ENCODE data around the gene SPON2. TPM values are rescaled to one million over a fixed set of nuclear protein-coding genes. Genes with fewer than 3 reads are reported as not detected.
A peak's percentile ranks its signal among the peaks of the same experiment; 100 is the strongest.

Gene SPON2
- total and polyA plus RNA-seq, 7 donors, result 4.1 to 18.5 (median 6.8) TPM

GRCh38 chr4:1196421-1197183 lies 24.2 kb upstream of the SPON2 start:
- TF ChIP-seq CTCF (IDR thresholded peaks at IDR 0.05), result no peak
- DNase-seq (peak in 1 of 2 donors; percentile 11), ATAC-seq (no peak)
- H3K27me3 ChIP-seq (ENCODE audit: insufficient read depth in 3 of 3, low read length in 2 of 3), result no peaks in the 10 kb centered on the region
- no peaks in the 10 kb centered on the region for H3K36me3 ChIP-seq (ENCODE audit: insufficient read depth in 1 of 2, low read depth in 1 of 2)
- H3K4me3 ChIP-seq, result no peak overlapping the region
- H3K4me1 ChIP-seq, result peaks cover 34% of the 10 kb centered on the region
- intact Hi-C loops (cut with DNase I), result no loop called here
- WGBS, 3 donors, result 79 to 83% (median 81%) methylated on average over 13 of the region's 13 CpGs
- no peak overlapping the region for H3K27ac ChIP-seq
- no peaks in the 10 kb centered on the region for H3K9me3 ChIP-seq

- intact Hi-C loops (cut with DNase I), result no loop called here
- Histone ChIP-seq H3K27me3 (ENCODE audit: insufficient read depth in 3 of 3, low read length in 2 of 3) (no peaks in the 10 kb centered on the region), H3K27ac (no peak overlapping the region), H3K9me3 (no peaks in the 10 kb centered on the region), H3K4me1 (peaks cover 36% of the 10 kb centered on the region), H3K4me3 (no peak overlapping the region), H3K36me3 (ENCODE audit: insufficient read depth in 1 of 2, low read depth in 1 of 2) (no peaks in the 10 kb centered on the region)
- no peak for TF ChIP-seq CTCF (IDR thresholded peaks at IDR 0.05)
- WGBS, 3 donors, result 90 to 92% (median 91%) methylated on average over 16 of the region's 16 CpGs
- DNase-seq (peak in 1 of 2 donors; percentile 11), ATAC-seq (no peak)
Observed at GRCh38 chr4:1195891-1196401, 23.6 kb upstream of the SPON2 start.

- TF ChIP-seq CTCF (IDR thresholded peaks at IDR 0.05), result no peak
- H3K9me3 ChIP-seq, result no peaks in the 10 kb centered on the region
- H3K4me1 ChIP-seq, result peaks cover 28% of the 10 kb centered on the region
- peak overlapping the region; percentile 64 for H3K4me3 ChIP-seq
- ATAC-seq, result no peak
- H3K27ac ChIP-seq, result peak overlapping the region; percentile 77
- WGBS, 3 donors, result 63 to 87% (median 67%) methylated on average over 16 to 29 of the region's 29 CpGs
- no peaks in the 10 kb centered on the region for H3K36me3 ChIP-seq (ENCODE audit: insufficient read depth in 1 of 2, low read depth in 1 of 2)
- DNase-seq, result peak in 1 of 2 donors; percentile 22
- intact Hi-C loops (cut with DNase I), result no loop called here
- no peaks in the 10 kb centered on the region for H3K27me3 ChIP-seq (ENCODE audit: insufficient read depth in 3 of 3, low read length in 2 of 3)
Observed at GRCh38 chr4:1195109-1195671, 22.8 kb upstream of the SPON2 start.

- Histone ChIP-seq H3K9me3 (no peaks in the 10 kb centered on the region), H3K36me3 (ENCODE audit: insufficient read depth in 1 of 2, low read depth in 1 of 2) (no peaks in the 10 kb centered on the region), H3K4me1 (peaks cover 26% of the 10 kb centered on the region), H3K27me3 (ENCODE audit: insufficient read depth in 3 of 3, low read length in 2 of 3) (no peaks in the 10 kb centered on the region), H3K27ac (peak overlapping the region; percentile 77), H3K4me3 (peak overlapping the region; percentile 64)
- DNase-seq, result peak; percentile 83 to 87
- peak; percentile 20 for TF ChIP-seq CTCF (IDR thresholded peaks at IDR 0.05)
- peak; percentile 42 to 68 (median 50) for ATAC-seq
- intact Hi-C loops (cut with DNase I), result no loop called here
- 15 to 35% (median 23%) methylated on average over 34 to 52 of the region's 52 CpGs for WGBS, 3 donors
Observed at GRCh38 chr4:1194010-1194900, 21.9 kb upstream of the SPON2 start.

All from psoas muscle (tissue), 8 donors.